Measurements from ENCODE around the gene GPR6. TPM values are rescaled to one million over a fixed set of nuclear protein-coding genes. Genes with fewer than 3 reads are reported as not detected.

GPR6 gene
- total and polyA plus RNA-seq, 2 donors (not counting 3 experiments of a cell fraction or from before 2014, with no cell fraction given) = not detected

- Histone ChIP-seq H3K4me1 (ENCODE audit: control insufficient read depth, extremely low read depth, insufficient read depth, low read length) (no peaks in the 10 kb centered on the region), H3K9me1 (replicated peaks; ENCODE audit: control insufficient read depth, extremely low read depth, insufficient read depth, low read length) (no peaks in the 10 kb centered on the region), H3K79me2 (ENCODE audit: control insufficient read depth, insufficient read depth, low read length) (no peaks in the 10 kb centered on the region), H3K4me2 (ENCODE audit: insufficient read depth, low read length) (no peak overlapping the region), H4K20me1 (replicated peaks; ENCODE audit: control insufficient read depth, extremely low read depth, insufficient read depth, low read length) (no peaks in the 10 kb centered on the region), H3K27me3 (ENCODE audit: control insufficient read depth in 2 of 2, insufficient read depth in 2 of 2, low read length in 2 of 2) (peaks cover 0 to 2% of the 10 kb centered on the region in 2 experiments), H3K27ac (ENCODE audit: insufficient read depth, low read depth, low read length) (no peak overlapping the region), H2AFZ (ENCODE audit: low read depth, low read length) (no peak overlapping the region), H3K4me3 (replicated peaks in 1 of 3; ENCODE audit: insufficient read depth in 1 of 3, low read depth in 1 of 3, low read length in 3 of 3) (no peak overlapping the region), H3K9ac (replicated peaks; ENCODE audit: extremely low read depth, insufficient read depth, low read length) (no peak overlapping the region), H3K36me3 (ENCODE audit: control insufficient read depth in 2 of 2, extremely low read depth in 1 of 2, insufficient read depth in 2 of 2, low read length in 2 of 2) (no peaks in the 10 kb centered on the region), H3K9me3 (replicated peaks; ENCODE audit: control insufficient read depth, insufficient read depth, low read length) (no peaks in the 10 kb centered on the region)
- no peak for TF ChIP-seq GATA2 (IDR thresholded peaks at IDR 0.05; ENCODE audit: insufficient read depth, insufficient read length, low read depth, low read length)
- no peak for TF ChIP-seq EZH2 (IDR thresholded peaks at IDR 0.05; ENCODE audit: borderline replicate concordance, low read depth, low read length, severe bottlenecking)
- TF ChIP-seq MYC (IDR thresholded peaks at IDR 0.05; ENCODE audit: low read depth, low read length) = no peak
- no peak for TF ChIP-seq POLR2AphosphoS5 (IDR thresholded peaks at IDR 0.05; ENCODE audit: insufficient read depth, low read depth, low read length)
- no peak for TF ChIP-seq POLR2A (IDR thresholded peaks at IDR 0.05; ENCODE audit: low read depth, low read length)
- TF ChIP-seq, protein P1, sequence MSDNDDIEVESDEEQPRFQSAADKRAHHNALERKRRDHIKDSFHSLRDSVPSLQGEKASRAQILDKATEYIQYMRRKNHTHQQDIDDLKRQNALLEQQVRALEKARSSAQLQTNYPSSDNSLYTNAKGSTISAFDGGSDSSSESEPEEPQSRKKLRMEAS (IDR thresholded peaks at IDR 0.05; ENCODE audit: insufficient read depth, insufficient read length) = no peak
- TF ChIP-seq JUN (IDR thresholded peaks at IDR 0.05; ENCODE audit: borderline replicate concordance, insufficient read depth, insufficient read length, low read depth) = no peak
- FAIRE-seq = no peak
- intact Hi-C loops (cut with micrococcal nuclease) (no loop called here), dilution Hi-C loops (cut with MboI; ENCODE audit: extremely low pct_ligation_motif_present, low sequenced_read_pairs) (no loop called here)
- BruUV-seq (replicated peaks) = no TSS peak
- ChIA-PET POLR2A (no interaction called here), CTCF (no interaction called here)
- no peak for DNase-seq (ENCODE audit: low read depth, low spot score)
These were observed 21.6 kb downstream of the GPR6 start for GRCh38 chr6:109999740-110000139.

DNA sequence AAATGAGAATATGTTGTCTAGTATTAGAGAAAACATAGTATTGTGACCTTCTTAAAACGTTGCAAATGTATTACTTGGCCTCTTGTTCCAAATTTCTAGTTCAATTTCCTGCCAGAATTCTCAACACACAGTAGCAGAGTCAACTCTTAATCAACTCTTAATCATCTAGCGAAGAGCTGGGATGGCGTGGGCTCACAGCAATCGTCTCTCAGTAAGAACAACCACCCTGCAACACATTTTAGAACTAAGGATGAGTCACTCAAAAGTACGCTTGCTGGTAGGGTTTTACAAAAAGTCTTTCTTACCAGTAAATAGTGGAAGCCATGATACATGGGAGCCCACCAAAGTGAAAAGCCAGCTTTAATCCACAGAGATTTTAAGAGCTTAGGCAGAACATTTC, 24.6 kb downstream of the GPR6 start:
- intact Hi-C loops (cut with micrococcal nuclease) = no loop called here
- Histone ChIP-seq H3K27me3 (ENCODE audit: control insufficient read depth in 2 of 2, insufficient read depth in 2 of 2, low read length in 2 of 2) (peaks cover 3 to 6% of the 10 kb centered on the region in 2 experiments), H3K4me3 (replicated peaks in 1 of 3; ENCODE audit: insufficient read depth in 1 of 3, low read depth in 1 of 3, low read length in 3 of 3) (no peak overlapping the region), H3K9me1 (replicated peaks; ENCODE audit: control insufficient read depth, extremely low read depth, insufficient read depth, low read length) (no peaks in the 10 kb centered on the region), H4K20me1 (replicated peaks; ENCODE audit: control insufficient read depth, extremely low read depth, insufficient read depth, low read length) (no peaks in the 10 kb centered on the region), H3K9me3 (replicated peaks; ENCODE audit: control insufficient read depth, insufficient read depth, low read length) (no peaks in the 10 kb centered on the region), H3K27ac (ENCODE audit: insufficient read depth, low read depth, low read length) (no peak overlapping the region), H2AFZ (ENCODE audit: low read depth, low read length) (no peak overlapping the region), H3K9ac (replicated peaks; ENCODE audit: extremely low read depth, insufficient read depth, low read length) (no peak overlapping the region), H3K36me3 (ENCODE audit: control insufficient read depth in 2 of 2, extremely low read depth in 1 of 2, insufficient read depth in 2 of 2, low read length in 2 of 2) (no peaks in the 10 kb centered on the region), H3K4me2 (ENCODE audit: insufficient read depth, low read length) (no peak overlapping the region), H3K4me1 (ENCODE audit: control insufficient read depth, extremely low read depth, insufficient read depth, low read length) (no peaks in the 10 kb centered on the region), H3K79me2 (ENCODE audit: control insufficient read depth, insufficient read depth, low read length) (no peaks in the 10 kb centered on the region)
- ChIA-PET CTCF (interaction anchor here (0.9 kb wide), 1 partner anchor 37 kb away, joined by 3 read pairs; no protein-coding TSS in a partner anchor), POLR2A (no interaction called here)
- no peak for DNase-seq (ENCODE audit: low read depth, low spot score)
- BruUV-seq (replicated peaks) = no TSS peak
- dilution Hi-C loops (cut with MboI; ENCODE audit: extremely low pct_ligation_motif_present, low sequenced_read_pairs) = no loop called here
- TF ChIP-seq EZH2 (IDR thresholded peaks at IDR 0.05; ENCODE audit: borderline replicate concordance, low read depth, low read length, severe bottlenecking) (no peak), JUN (IDR thresholded peaks at IDR 0.05; ENCODE audit: borderline replicate concordance, insufficient read depth, insufficient read length, low read depth) (no peak), MYC (IDR thresholded peaks at IDR 0.05; ENCODE audit: low read depth, low read length) (no peak)
- FAIRE-seq = no peak
